Aortic smooth muscle cell (primary cell): ENCODE results near the gene BEST4. TPM values are rescaled to one million over a fixed set of nuclear protein-coding genes. Genes with fewer than 3 reads are reported as not detected.

Experiments
- total RNA-seq: library from RNA; depleted of rRNA; stranded (reverse); fragments of >200 nt; gene quantifications from 2 replicates; pipeline ENCODE4 v1.2.3, GENCODE V29; 2014

BEST4 gene
- 0.12 and 0.13 TPM in 2 replicates for total RNA-seq

GRCh38 chr1:44788120-44788860 is at the start of gene BEST4:
TSS of gene BEST4 (minus strand) at chr1:44788170. CDS start at chr1:44787705, 465 bp downstream.

DNA sequence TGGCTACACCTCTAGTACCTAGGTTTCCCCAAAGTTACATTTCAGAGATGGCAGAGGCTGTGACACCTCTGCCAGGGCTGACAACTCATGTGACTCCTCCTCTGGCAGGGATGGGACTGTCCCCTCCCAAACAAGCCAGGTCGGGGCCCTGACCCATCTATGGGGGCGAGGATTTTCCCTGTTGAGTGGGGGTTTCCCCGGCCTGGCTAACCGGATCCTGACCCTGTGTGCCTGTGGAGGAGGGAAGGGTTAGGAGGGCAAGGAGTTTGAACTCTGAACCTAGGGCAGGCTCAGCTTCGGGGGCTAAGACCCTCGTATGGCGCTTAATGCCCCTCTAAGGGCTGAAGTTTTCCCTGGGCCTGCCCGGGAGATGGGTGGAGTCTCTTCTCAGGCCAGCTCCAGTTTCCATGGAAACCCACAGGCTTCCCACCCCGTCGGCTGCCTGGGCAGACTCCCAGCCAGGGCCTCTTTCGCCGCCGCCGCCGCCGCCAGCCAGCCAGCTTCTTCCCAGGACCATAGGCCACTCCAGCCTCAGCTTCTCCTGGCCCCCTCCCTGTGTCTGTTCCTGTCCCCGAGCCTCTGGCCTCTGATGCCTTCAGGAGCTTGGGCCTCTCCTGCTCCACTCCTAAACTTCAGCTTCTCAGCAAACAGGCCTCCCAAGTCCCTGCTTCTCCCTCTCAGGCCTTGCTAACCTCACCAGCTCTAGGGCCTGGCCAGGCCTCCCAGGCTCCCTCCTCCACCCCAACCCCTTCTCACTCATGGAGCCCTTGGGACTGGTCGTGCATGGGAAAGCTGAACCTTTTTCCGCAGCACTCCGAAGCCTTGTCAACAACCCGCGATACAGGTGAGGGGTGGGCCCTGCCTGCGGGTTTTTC is 20.3 kb upstream of the BEST4 start, which contains the start of gene BTBD19:
BTBD19 (plus strand) TSS at position 461 of the 875 bp plus-strand sequence; CDS start at position 759, 298 bp downstream.

DNA sequence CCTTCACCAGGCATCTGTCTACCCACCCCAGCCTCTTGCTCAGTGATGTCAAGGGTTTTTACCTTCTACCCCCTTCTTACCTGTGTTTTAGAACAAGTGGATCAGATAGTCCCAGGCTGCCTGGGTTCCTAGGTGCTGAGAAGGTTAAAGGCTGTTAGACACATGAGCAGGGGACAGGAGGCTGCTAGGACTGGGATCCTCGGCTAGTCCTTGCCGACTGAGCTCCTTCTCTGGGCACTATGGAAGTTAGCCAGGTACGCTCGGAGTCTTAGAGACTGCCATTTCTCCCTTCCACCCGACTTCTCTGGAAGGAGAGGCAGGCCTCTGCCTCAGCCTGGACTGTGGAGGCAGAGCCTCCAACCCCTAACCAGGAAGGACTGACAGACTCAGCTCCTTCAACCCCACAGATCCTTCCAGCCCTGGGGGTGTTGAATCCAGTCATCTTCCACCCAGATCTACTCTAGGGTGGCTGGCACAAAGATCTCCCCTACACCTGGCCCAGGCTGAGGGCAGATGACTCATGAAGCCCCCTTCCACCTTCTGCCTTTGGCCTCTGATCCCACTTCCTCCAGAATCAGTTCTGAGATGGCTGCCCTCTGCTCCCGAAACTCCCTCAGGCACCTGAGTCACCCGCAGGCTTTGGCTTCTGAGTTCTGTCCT is 18.9 kb upstream of the BEST4 start, which contains the start of gene DYNLT4:
DYNLT4 (minus strand) TSS at position 648 of the 660 bp plus-strand sequence. CDS start 683 bp downstream, outside the sequence.

GRCh38 chr1:44799770-44800584 is 12.0 kb upstream of the BEST4 start, which contains the start of gene PLK3:
TSS of gene PLK3 (plus strand) at chr1:44800377. CDS start at chr1:44800464, 87 bp downstream.

GRCh38 chr1:44775078-44775929 is 12.7 kb downstream of the BEST4 start, which contains the start of gene RPS8:
TSS of gene RPS8 (plus strand) at chr1:44775540. CDS start at chr1:44775597, 57 bp downstream.

DNA sequence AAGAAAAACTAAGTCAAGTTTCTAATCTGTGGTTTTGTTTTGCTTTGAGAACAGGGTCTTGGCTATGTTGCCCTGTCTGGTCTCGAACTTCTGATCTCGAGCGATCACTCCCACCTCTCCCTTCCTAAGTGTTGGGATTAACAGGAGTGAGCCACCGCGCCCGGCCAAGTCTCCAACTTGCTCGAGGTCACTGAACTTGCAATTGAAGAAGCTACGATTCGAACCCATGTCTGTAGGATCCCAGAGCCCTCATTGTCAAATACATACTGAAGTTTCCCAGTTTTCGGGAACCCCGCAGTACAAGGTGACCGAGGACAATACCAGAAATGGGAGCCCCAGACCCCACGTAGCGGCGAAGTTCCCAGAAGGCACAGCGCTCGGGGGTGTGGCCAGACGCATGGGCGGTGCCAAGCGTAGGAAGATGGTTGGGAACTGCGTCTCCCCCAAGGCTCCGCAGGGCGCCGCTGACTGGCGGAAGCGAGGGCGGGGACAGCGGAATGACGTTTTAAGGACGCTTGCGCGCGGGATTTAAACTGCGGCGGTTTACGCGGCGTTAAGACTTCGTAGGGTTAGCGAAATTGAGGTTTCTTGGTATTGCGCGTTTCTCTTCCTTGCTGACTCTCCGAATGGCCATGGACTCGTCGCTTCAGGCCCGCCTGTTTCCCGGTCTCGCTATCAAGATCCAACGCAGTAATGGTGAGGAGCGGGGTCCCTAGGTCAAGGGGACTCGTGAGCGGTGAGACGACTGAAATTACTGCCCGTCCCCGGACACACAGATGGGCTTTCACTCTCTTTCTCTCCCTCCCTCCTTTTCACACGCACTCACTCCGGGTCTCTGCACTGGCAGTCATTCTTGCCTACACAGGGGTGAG is 48.4 kb downstream of the BEST4 start, which contains the start of gene KIF2C:
KIF2C (plus strand) TSS at position 531 of the 872 bp plus-strand sequence; CDS start at position 627, 96 bp downstream.

Other genes starting within 250 kb of the BEST4 start
- 4.9 and 5.0 TPM in 2 replicates for gene TMEM53, start 113.7 kb downstream of the BEST4 start, total RNA-seq
- 0.37 and 0.92 TPM in 2 replicates for gene ARMH1, start 113.5 kb downstream of the BEST4 start, total RNA-seq
- not detected in 2 replicates for gene RNU5D-1, start 57.0 kb downstream of the BEST4 start, total RNA-seq
- 15.3 and 27.3 TPM in 2 replicates for gene KIF2C, start 48.3 kb downstream of the BEST4 start, total RNA-seq
- gene RPS8, start 12.6 kb downstream of the BEST4 start, total RNA-seq, result 1,243 and 1,276 TPM in 2 replicates
- 29.2 and 29.7 TPM in 2 replicates for gene PLK3, start 12.2 kb upstream of the BEST4 start, total RNA-seq
- 0.12 TPM in 1 of 2 replicates, not detected in the other for gene DYNLT4, start 19.2 kb upstream of the BEST4 start, total RNA-seq
- 5.3 and 7.6 TPM in 2 replicates for gene BTBD19, start 20.4 kb upstream of the BEST4 start, total RNA-seq
- gene PTCH2, start 55.1 kb upstream of the BEST4 start, total RNA-seq, result 0.12 and 0.40 TPM in 2 replicates
- gene EIF2B3, start 198.4 kb upstream of the BEST4 start, total RNA-seq, result 40.4 and 51.4 TPM in 2 replicates
- 16.4 and 23.5 TPM in 2 replicates for gene HECTD3, start 223.2 kb upstream of the BEST4 start, total RNA-seq
- 198 and 213 TPM in 2 replicates for gene UROD, start 224.1 kb upstream of the BEST4 start, total RNA-seq